Fibroblast of the aortic adventitia (primary cell): ENCODE results near the gene ACTL8. TPM values are rescaled to one million over a fixed set of nuclear protein-coding genes. Genes with fewer than 3 reads are reported as not detected.
A peak's percentile ranks its signal among the peaks of the same experiment; 100 is the strongest.

ENCODE experiments used
- DNase-seq: peaks from one replicate; pipeline ENCODE4 v3.0.0-alpha.2; 2010; ENCODE audit warnings: low read depth
- H3K4me3 ChIP-seq: 2 replicates; pipeline ENCODE4 v1.5.1; 2011; ENCODE audit warnings: low read depth, mild to moderate bottlenecking, control low read depth, low read length, moderate library complexity
- total RNA-seq: library from RNA; depleted of rRNA; stranded (reverse); fragments of >200 nt; gene quantifications from 2 replicates; pipeline ENCODE4 v1.2.3, GENCODE V29; 2012; ENCODE audit warnings: low replicate concordance
- TF ChIP-seq, protein P1 (sequence below): IDR thresholded peaks from 2 replicates; pipeline ENCODE4 v1.5.1; 2011; ENCODE audit warnings: mild to moderate bottlenecking, low read length, control low read depth, inconsistent platforms; ENCODE audit not compliant: insufficient read depth

Gene ACTL8
- total RNA-seq, 1 donor = not detected

DNA sequence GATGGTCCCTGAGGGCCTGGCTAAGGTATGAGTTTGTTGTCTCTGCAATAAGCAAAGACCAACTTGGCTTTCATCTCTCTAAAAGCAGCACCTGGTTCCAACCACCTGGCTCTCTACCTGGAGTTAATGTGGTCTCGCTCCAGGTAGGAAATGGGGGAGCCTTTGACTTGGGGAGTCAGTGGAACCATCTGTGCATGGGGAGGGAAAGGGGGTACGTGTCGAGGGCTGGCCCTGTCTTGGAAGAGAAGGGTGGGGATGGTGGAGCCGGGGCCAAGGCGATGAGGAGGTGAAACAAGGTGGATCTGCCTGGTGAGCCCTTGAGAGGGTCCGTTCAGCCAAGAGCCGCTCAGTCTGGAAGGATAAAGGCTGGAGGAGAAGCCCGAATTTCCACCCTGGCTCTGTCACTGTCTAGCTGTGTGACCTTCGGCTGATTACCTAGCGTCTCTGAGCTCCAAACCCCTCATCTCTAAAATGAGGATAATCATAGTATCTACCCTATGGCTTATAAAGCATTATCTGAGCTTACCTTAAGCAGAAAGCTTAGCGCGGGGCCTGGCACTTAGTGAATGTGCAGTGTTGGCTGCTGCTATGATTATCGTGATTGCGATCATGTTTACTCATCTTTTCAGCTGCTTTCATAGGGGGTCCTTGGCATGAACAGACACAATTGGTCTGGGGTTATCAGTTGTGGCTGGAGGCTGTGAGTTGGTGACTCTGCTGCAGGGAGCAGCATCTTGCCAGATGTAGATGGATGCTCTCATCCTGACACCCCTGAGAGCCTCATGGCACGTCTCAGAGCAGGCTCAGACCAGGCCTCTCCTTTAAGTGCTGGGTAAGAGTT lies 78.7 kb downstream of the ACTL8 start:
- DNase-seq = no peak
- TF ChIP-seq, protein P1, sequence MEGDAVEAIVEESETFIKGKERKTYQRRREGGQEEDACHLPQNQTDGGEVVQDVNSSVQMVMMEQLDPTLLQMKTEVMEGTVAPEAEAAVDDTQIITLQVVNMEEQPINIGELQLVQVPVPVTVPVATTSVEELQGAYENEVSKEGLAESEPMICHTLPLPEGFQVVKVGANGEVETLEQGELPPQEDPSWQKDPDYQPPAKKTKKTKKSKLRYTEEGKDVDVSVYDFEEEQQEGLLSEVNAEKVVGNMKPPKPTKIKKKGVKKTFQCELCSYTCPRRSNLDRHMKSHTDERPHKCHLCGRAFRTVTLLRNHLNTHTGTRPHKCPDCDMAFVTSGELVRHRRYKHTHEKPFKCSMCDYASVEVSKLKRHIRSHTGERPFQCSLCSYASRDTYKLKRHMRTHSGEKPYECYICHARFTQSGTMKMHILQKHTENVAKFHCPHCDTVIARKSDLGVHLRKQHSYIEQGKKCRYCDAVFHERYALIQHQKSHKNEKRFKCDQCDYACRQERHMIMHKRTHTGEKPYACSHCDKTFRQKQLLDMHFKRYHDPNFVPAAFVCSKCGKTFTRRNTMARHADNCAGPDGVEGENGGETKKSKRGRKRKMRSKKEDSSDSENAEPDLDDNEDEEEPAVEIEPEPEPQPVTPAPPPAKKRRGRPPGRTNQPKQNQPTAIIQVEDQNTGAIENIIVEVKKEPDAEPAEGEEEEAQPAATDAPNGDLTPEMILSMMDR = no peak

GRCh38 chr1:17834561-17835100 lies 79.5 kb downstream of the ACTL8 start:
- DNase-seq = no peak
- no peak overlapping the region for H3K4me3 ChIP-seq
- TF ChIP-seq, protein P1 = no peak

More for the DNA sequence above, 78.7 kb downstream of the ACTL8 start:
- no peak overlapping the region for H3K4me3 ChIP-seq

DNA sequence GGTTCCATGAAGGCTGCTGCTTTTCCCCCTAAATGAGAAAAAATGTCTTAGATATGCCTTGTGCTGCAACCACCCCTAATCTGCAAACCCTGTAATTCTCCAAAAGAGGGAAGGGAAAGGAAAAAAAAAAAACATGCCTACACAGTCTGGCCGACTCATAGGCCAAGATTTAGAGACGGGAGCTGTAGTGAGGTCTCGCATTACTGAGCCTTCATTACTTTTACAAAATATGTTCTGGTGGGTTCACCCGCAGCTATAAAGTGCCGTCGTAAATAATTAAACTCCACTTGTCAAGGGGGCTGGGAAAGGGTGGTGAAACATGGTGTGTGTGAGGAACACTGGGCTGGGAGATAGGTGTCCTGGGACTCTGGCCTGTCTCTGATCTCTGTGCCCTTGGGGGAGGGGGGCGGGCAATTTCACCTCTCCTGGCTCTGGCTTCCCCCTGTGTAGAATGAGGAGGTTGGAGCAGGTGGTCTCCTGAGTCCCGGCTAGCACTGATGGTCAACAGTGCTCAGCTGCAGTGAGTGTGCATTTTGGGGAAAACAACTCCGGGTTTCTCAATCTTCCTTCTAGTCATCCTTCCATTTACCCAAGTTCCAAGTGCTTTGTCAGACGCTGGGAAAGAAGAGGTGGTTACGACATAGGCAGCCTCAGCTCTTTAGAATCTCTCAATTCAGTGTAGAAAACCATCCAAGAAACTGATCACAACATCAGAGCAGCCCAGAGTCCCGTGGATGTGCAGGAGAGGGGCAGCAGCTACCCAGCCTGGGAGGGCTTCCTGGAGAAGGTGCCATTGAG lies 82.3 kb downstream of the ACTL8 start:
- peak; percentile 55 for DNase-seq
- TF ChIP-seq, protein P1 = no peak
- H3K4me3 ChIP-seq = no peak overlapping the region

DNA sequence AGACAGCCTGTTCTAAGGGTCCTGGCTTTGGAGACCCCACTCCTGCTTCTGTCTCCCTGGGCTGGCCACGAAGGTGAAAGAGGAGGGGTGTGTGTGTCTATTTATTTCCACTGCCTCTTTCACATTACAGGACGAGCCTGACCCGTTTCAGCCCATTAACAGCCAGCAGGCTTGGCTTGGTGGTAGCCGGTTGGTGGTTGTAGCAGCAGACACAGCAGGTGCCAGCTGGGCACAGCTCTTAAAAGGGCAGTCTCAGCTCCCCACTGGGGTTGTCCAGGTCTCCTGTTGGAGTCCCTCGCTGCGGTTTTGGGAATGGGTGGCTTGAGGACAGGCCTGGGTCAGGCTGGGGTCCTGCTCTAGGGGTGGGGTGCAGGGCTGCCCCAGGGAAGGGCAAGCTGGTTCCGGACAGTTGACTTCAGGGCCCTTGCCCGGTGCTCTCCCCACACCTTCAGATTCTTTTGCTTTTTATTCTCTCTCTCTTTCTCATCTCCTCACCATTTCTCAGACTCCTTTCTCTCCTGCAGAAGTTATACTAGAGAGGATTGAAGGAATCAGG lies 84.6 kb downstream of the ACTL8 start:
- no peak overlapping the region for H3K4me3 ChIP-seq
- TF ChIP-seq, protein P1 = no peak
- no peak for DNase-seq

DNA sequence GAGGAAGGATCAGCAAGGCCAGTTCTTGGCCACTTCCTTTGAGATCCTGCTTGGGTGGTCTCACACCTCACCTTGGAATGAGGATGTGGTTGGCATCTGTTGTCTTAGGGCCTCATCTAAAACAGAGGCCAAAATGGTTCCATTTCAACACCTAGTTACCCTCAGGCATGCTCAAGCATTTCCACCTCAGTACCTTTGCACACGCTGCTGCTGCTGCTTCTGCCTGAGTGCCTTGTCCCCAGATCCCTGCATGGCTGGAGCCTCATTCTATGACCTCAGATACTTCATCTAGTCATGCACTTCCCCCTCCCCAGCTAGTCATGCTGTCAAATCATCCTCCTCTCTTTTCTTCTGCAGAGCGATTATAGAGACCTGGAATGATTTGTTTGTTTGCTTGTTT lies 86.8 kb downstream of the ACTL8 start:
- H3K4me3 ChIP-seq = no peak overlapping the region
- no peak for DNase-seq
- TF ChIP-seq, protein P1 = no peak

DNA sequence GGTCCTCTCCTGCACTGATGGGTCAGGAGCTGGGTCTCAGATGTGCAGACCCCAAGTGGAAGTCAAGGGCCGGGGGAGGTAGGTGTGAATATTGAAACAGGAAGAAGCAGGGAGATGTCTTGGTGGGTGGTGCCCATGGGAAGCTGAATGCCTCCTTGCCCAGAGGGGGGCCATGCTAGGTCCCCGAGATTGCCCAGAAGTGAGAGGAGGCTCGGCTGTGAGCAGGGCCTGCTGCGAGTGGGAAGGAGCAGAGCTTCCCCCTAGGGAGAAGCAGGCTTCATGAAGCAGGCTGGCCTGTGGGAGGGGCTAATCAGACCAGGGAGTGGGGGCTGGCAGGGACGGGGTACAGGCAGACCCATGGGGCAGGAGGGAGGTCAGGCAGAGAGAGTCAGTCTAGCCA lies 87.6 kb downstream of the ACTL8 start:
- TF ChIP-seq, protein P1 = no peak
- DNase-seq = no peak
- no peak overlapping the region for H3K4me3 ChIP-seq
